ENCODE results near the gene PNP. TPM values are rescaled to one million over a fixed set of nuclear protein-coding genes. Genes with fewer than 3 reads are reported as not detected.
A peak's percentile ranks its signal among the peaks of the same experiment; 100 is the strongest.

PNP gene
- total and polyA plus RNA-seq, 4 donors: 21.9 to 56.5 (median 50.1) TPM

- no peaks in the 10 kb centered on the region for H3K4me1 ChIP-seq (ENCODE audit: control insufficient read depth in 1 of 2, insufficient read depth in 2 of 2, low read length in 2 of 2)
- no peak for DNase-seq
Measured at GRCh38 chr14:20429801-20430669, 39.2 kb upstream of the PNP start.

GRCh38 chr14:20434701-20435581, 34.3 kb upstream of the PNP start:
- Histone ChIP-seq H3K4me3 (ENCODE audit: low read length in 2 of 2) (no peak overlapping the region), H3K36me3 (ENCODE audit: control insufficient read depth in 1 of 2, insufficient read depth in 2 of 2, low read length in 1 of 2) (no peaks in the 10 kb centered on the region), H3K4me1 (ENCODE audit: control insufficient read depth in 1 of 2, insufficient read depth in 2 of 2, low read length in 2 of 2) (no peaks in the 10 kb centered on the region), H3K27me3 (ENCODE audit: control insufficient read depth in 1 of 2, insufficient read depth in 2 of 2, low read length in 1 of 2) (no peaks in the 10 kb centered on the region), H3K27ac (ENCODE audit: low read depth in 1 of 2, low read length in 2 of 2) (no peak overlapping the region), H3K9me3 (ENCODE audit: control insufficient read depth, low read length) (no peaks in the 10 kb centered on the region)
- intact Hi-C loops (cut with DNase I): no loop called here
- peak; percentile 85 for ATAC-seq (ENCODE audit: low FRiP score)
- 12 to 15% methylated on average over 44 of the region's 44 CpGs for WGBS, 2 donors
- DNase-seq: peak; percentile 67 to 87

More at GRCh38 chr14:20429801-20430669, 39.2 kb upstream of the PNP start:
- H3K27ac ChIP-seq (ENCODE audit: low read depth in 1 of 2, low read length in 2 of 2): no peak overlapping the region
- H3K27me3 ChIP-seq (ENCODE audit: control insufficient read depth in 1 of 2, insufficient read depth in 2 of 2, low read length in 1 of 2): no peaks in the 10 kb centered on the region
- no peaks in the 10 kb centered on the region for H3K9me3 ChIP-seq (ENCODE audit: control insufficient read depth, low read length)
- H3K36me3 ChIP-seq (ENCODE audit: control insufficient read depth in 1 of 2, insufficient read depth in 2 of 2, low read length in 1 of 2): no peaks in the 10 kb centered on the region
- no peak overlapping the region for H3K4me3 ChIP-seq (ENCODE audit: low read length in 2 of 2)
- ATAC-seq (ENCODE audit: low FRiP score): no peak
- WGBS, 2 donors: 66 to 72% methylated on average over 30 of the region's 30 CpGs
- intact Hi-C loops (cut with DNase I): no loop called here

GRCh38 chr14:20435582-20436362, 33.4 kb upstream of the PNP start, which contains the start of gene KLHL33:
KLHL33 (minus strand) TSS chr14:20436166; CDS start chr14:20435811, 355 bp downstream.
- no peak within 1 kb of the TSS for H3K27ac ChIP-seq (ENCODE audit: low read depth in 1 of 2, low read length in 2 of 2)
- H3K36me3 ChIP-seq (ENCODE audit: control insufficient read depth in 1 of 2, insufficient read depth in 2 of 2, low read length in 1 of 2): no peaks in the 10 kb centered on the region
- no peaks in the 10 kb centered on the region for H3K9me3 ChIP-seq (ENCODE audit: control insufficient read depth, low read length)
- ATAC-seq (ENCODE audit: low FRiP score): peak; percentile 4
- intact Hi-C loops (cut with DNase I): no loop called here
- H3K27me3 ChIP-seq (ENCODE audit: control insufficient read depth in 1 of 2, insufficient read depth in 2 of 2, low read length in 1 of 2): no peaks in the 10 kb centered on the region
- H3K4me3 ChIP-seq (ENCODE audit: low read length in 2 of 2): no peak within 1 kb of the TSS
- whole genome bisulfite sequencing, 2 donors: 80 to 82% methylated on average over 17 of the region's 17 CpGs
- no peak for DNase-seq
- no peaks in the 10 kb centered on the region for H3K4me1 ChIP-seq (ENCODE audit: control insufficient read depth in 1 of 2, insufficient read depth in 2 of 2, low read length in 2 of 2)

GRCh38 chr14:20436363-20436755, 32.8 kb upstream of the PNP start:
- no peaks in the 10 kb centered on the region for H3K4me1 ChIP-seq (ENCODE audit: control insufficient read depth in 1 of 2, insufficient read depth in 2 of 2, low read length in 2 of 2)
- intact Hi-C loops (cut with DNase I): no loop called here
- no peaks in the 10 kb centered on the region for H3K36me3 ChIP-seq (ENCODE audit: control insufficient read depth in 1 of 2, insufficient read depth in 2 of 2, low read length in 1 of 2)
- ATAC-seq (ENCODE audit: low FRiP score) (no peak), DNase-seq (no peak)
- H3K27me3 ChIP-seq (ENCODE audit: control insufficient read depth in 1 of 2, insufficient read depth in 2 of 2, low read length in 1 of 2): no peaks in the 10 kb centered on the region
- H3K9me3 ChIP-seq (ENCODE audit: control insufficient read depth, low read length): no peaks in the 10 kb centered on the region
- H3K27ac ChIP-seq (ENCODE audit: low read depth in 1 of 2, low read length in 2 of 2): no peak overlapping the region
- no peak overlapping the region for H3K4me3 ChIP-seq (ENCODE audit: low read length in 2 of 2)
- WGBS, 2 donors: 92 to 96% methylated on average over 4 of the region's 4 CpGs

GRCh38 chr14:20438664-20439063, 30.5 kb upstream of the PNP start:
- Histone ChIP-seq H3K4me3 (ENCODE audit: low read length in 2 of 2) (no peak overlapping the region), H3K27me3 (ENCODE audit: control insufficient read depth in 1 of 2, insufficient read depth in 2 of 2, low read length in 1 of 2) (no peaks in the 10 kb centered on the region), H3K9me3 (ENCODE audit: control insufficient read depth, low read length) (no peaks in the 10 kb centered on the region), H3K27ac (ENCODE audit: low read depth in 1 of 2, low read length in 2 of 2) (no peak overlapping the region), H3K4me1 (ENCODE audit: control insufficient read depth in 1 of 2, insufficient read depth in 2 of 2, low read length in 2 of 2) (no peaks in the 10 kb centered on the region), H3K36me3 (ENCODE audit: control insufficient read depth in 1 of 2, insufficient read depth in 2 of 2, low read length in 1 of 2) (no peaks in the 10 kb centered on the region)
- DNase-seq: no peak
- WGBS, 2 donors: 83 to 90% methylated on average over 7 of the region's 7 CpGs
- intact Hi-C loops (cut with DNase I): no loop called here
- ATAC-seq (ENCODE audit: low FRiP score): no peak

GRCh38 chr14:20440465-20440864, 28.7 kb upstream of the PNP start:
- no peak for DNase-seq
- Histone ChIP-seq H3K36me3 (ENCODE audit: control insufficient read depth in 1 of 2, insufficient read depth in 2 of 2, low read length in 1 of 2) (no peaks in the 10 kb centered on the region), H3K4me3 (ENCODE audit: low read length in 2 of 2) (no peak overlapping the region), H3K27ac (ENCODE audit: low read depth in 1 of 2, low read length in 2 of 2) (no peak overlapping the region), H3K4me1 (ENCODE audit: control insufficient read depth in 1 of 2, insufficient read depth in 2 of 2, low read length in 2 of 2) (no peaks in the 10 kb centered on the region), H3K9me3 (ENCODE audit: control insufficient read depth, low read length) (no peaks in the 10 kb centered on the region), H3K27me3 (ENCODE audit: control insufficient read depth in 1 of 2, insufficient read depth in 2 of 2, low read length in 1 of 2) (no peaks in the 10 kb centered on the region)
- no peak for ATAC-seq (ENCODE audit: low FRiP score)
- 84 to 92% methylated on average over 5 of the region's 5 CpGs for WGBS, 2 donors
- intact Hi-C loops (cut with DNase I): no loop called here

- H3K36me3 ChIP-seq (ENCODE audit: control insufficient read depth in 1 of 2, insufficient read depth in 2 of 2, low read length in 1 of 2): no peaks in the 10 kb centered on the region
- 71 to 85% methylated on average over 5 of the region's 5 CpGs for WGBS, 2 donors
- no peaks in the 10 kb centered on the region for H3K9me3 ChIP-seq (ENCODE audit: control insufficient read depth, low read length)
- H3K4me3 ChIP-seq (ENCODE audit: low read length in 2 of 2): no peak overlapping the region
- H3K27ac ChIP-seq (ENCODE audit: low read depth in 1 of 2, low read length in 2 of 2): no peak overlapping the region
- intact Hi-C loops (cut with DNase I): no loop called here
- ATAC-seq (ENCODE audit: low FRiP score) (no peak), DNase-seq (no peak)
- H3K4me1 ChIP-seq (ENCODE audit: control insufficient read depth in 1 of 2, insufficient read depth in 2 of 2, low read length in 2 of 2): no peaks in the 10 kb centered on the region
- H3K27me3 ChIP-seq (ENCODE audit: control insufficient read depth in 1 of 2, insufficient read depth in 2 of 2, low read length in 1 of 2): no peaks in the 10 kb centered on the region
Measured at GRCh38 chr14:20440882-20441281, 28.3 kb upstream of the PNP start.

GRCh38 chr14:20441461-20441860, 27.7 kb upstream of the PNP start:
- no peaks in the 10 kb centered on the region for H3K4me1 ChIP-seq (ENCODE audit: control insufficient read depth in 1 of 2, insufficient read depth in 2 of 2, low read length in 2 of 2)
- no peaks in the 10 kb centered on the region for H3K36me3 ChIP-seq (ENCODE audit: control insufficient read depth in 1 of 2, insufficient read depth in 2 of 2, low read length in 1 of 2)
- H3K27ac ChIP-seq (ENCODE audit: low read depth in 1 of 2, low read length in 2 of 2): no peak overlapping the region
- no peak overlapping the region for H3K4me3 ChIP-seq (ENCODE audit: low read length in 2 of 2)
- intact Hi-C loops (cut with DNase I): no loop called here
- H3K27me3 ChIP-seq (ENCODE audit: control insufficient read depth in 1 of 2, insufficient read depth in 2 of 2, low read length in 1 of 2): no peaks in the 10 kb centered on the region
- no peak for ATAC-seq (ENCODE audit: low FRiP score)
- no peak for DNase-seq
- 94 to 95% methylated on average over 2 of the region's 2 CpGs for WGBS, 2 donors
- H3K9me3 ChIP-seq (ENCODE audit: control insufficient read depth, low read length): no peaks in the 10 kb centered on the region
